Smooth muscle cell of the brain vasculature (primary cell): ENCODE data around the gene SDHAF4.
"Not testable (repeated sequence)": the region's sequence is repeated elsewhere in the genome, so short reads cannot be mapped to it uniquely, and the experiment has no call there.

ENCODE experiments used
- DNase-seq: peaks from one replicate; pipeline ENCODE4 v3.0.0-alpha.2; 2012; ENCODE audit warnings: low read depth, low spot score

SDHAF4 gene

GRCh38 chr6:70566751-70567382 lies at the start of gene SDHAF4:
Gene SDHAF4, plus strand, starts transcription at chr6:70566930. Its CDS starts 11 bp downstream, at chr6:70566941.
- peak; percentile 68 for DNase-seq

- DNase-seq = no peak
Measured at GRCh38 chr6:70518723-70519122, 48.0 kb upstream of the SDHAF4 start.

GRCh38 chr6:70520575-70520974 lies 46.2 kb upstream of the SDHAF4 start:
- DNase-seq = no peak

GRCh38 chr6:70524721-70525286 lies 41.9 kb upstream of the SDHAF4 start:
- DNase-seq = no peak

GRCh38 chr6:70527071-70527737 lies 39.5 kb upstream of the SDHAF4 start:
- DNase-seq = no peak

- DNase-seq = no peak
Measured at GRCh38 chr6:70530023-70530422, 36.7 kb upstream of the SDHAF4 start.

- no peak for DNase-seq
Measured at GRCh38 chr6:70531133-70531532, 35.6 kb upstream of the SDHAF4 start.

- DNase-seq = no peak
Measured at GRCh38 chr6:70537266-70537665, 29.5 kb upstream of the SDHAF4 start.

- DNase-seq = no peak
Measured at GRCh38 chr6:70538376-70538775, 28.4 kb upstream of the SDHAF4 start.

- DNase-seq = no peak
Measured at GRCh38 chr6:70547313-70547712, 19.4 kb upstream of the SDHAF4 start.

GRCh38 chr6:70547905-70548304 lies 18.8 kb upstream of the SDHAF4 start:
- no peak for DNase-seq

- no peak for DNase-seq
Measured at GRCh38 chr6:70549327-70549726, 17.4 kb upstream of the SDHAF4 start.

- no peak for DNase-seq
Measured at GRCh38 chr6:70551566-70551965, 15.2 kb upstream of the SDHAF4 start.

GRCh38 chr6:70552286-70552940 lies 14.3 kb upstream of the SDHAF4 start:
- DNase-seq = not testable (repeated sequence)

- no peak for DNase-seq
Measured at GRCh38 chr6:70552974-70553373, 13.8 kb upstream of the SDHAF4 start.

GRCh38 chr6:70557998-70558397 lies 8.7 kb upstream of the SDHAF4 start:
- no peak for DNase-seq

- not testable (repeated sequence) for DNase-seq
Measured at GRCh38 chr6:70562401-70562800, 4.3 kb upstream of the SDHAF4 start.

GRCh38 chr6:70563530-70563929 lies 3.2 kb upstream of the SDHAF4 start:
- DNase-seq = no peak

GRCh38 chr6:70574643-70575042 lies 7.9 kb downstream of the SDHAF4 start:
- no peak for DNase-seq

- no peak for DNase-seq
Measured at GRCh38 chr6:70575899-70576495, 9.3 kb downstream of the SDHAF4 start.

- no peak for DNase-seq
Measured at GRCh38 chr6:70586114-70586513, 19.4 kb downstream of the SDHAF4 start.

GRCh38 chr6:70590400-70590799 lies 23.7 kb downstream of the SDHAF4 start:
- no peak for DNase-seq
